ENCODE data around the gene KIF16B.

The KIF16B gene

DNA sequence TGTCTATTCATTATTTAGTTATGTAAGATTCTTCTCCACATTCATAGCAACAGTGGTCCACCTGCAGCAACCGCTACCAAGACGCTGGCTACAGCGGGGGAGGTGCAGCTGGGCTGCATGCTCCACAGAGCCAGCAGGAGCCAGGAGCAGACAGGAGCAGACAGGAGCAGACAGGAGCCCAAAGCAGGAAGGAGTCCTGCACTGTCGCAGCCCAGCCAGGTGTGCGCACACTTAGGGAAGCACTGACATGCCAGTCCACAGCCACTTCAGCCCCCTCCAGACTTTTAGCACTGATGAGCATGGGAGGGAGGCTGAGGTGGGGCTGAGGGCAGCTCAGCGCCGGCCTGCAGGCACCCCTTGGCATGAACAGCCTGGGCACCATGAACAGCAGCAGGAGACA, 19.6 kb downstream of the KIF16B start:
- no peaks in the 10 kb centered on the region for H3K4me1 ChIP-seq (ENCODE audit: control insufficient read depth, insufficient read depth, low read length)
- H3K27ac ChIP-seq (ENCODE audit: low read depth, low read length), result no peak overlapping the region
- H3K9me3 ChIP-seq (ENCODE audit: control insufficient read depth, insufficient read depth, low read length), result no peaks in the 10 kb centered on the region
- H3K9ac ChIP-seq (ENCODE audit: low read depth, low read length), result no peak overlapping the region
- no peak overlapping the region for H3K4me3 ChIP-seq (ENCODE audit: low read depth, low read length)
- H3K36me3 ChIP-seq (ENCODE audit: control insufficient read depth, insufficient read depth, low read length), result no peaks in the 10 kb centered on the region
- no peaks in the 10 kb centered on the region for H3K27me3 ChIP-seq (ENCODE audit: control insufficient read depth, insufficient read depth, low read length)

DNA sequence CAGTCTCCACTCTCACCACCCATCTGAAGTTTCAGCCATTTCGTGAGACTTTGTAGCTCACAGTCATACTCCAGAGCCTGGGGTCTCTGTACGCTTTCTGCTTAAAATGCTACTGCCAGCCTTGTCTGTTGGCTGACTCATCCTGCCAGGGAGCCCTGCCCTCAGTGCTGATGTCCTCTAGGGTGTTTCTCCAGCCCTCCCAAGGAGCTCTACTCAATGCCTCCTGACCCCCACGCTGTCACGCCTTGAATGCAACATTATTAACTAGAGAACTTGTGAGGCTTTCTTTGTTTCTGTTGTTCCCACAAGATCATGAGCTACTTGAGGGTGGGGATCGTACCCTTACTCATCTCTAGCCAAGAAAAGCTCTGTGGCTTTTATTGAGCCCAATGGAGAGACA, 20.1 kb downstream of the KIF16B start:
- Histone ChIP-seq H3K9ac (ENCODE audit: low read depth, low read length) (no peak overlapping the region), H3K4me1 (ENCODE audit: control insufficient read depth, insufficient read depth, low read length) (no peaks in the 10 kb centered on the region), H3K36me3 (ENCODE audit: control insufficient read depth, insufficient read depth, low read length) (no peaks in the 10 kb centered on the region), H3K27me3 (ENCODE audit: control insufficient read depth, insufficient read depth, low read length) (no peaks in the 10 kb centered on the region), H3K4me3 (ENCODE audit: low read depth, low read length) (no peak overlapping the region), H3K27ac (ENCODE audit: low read depth, low read length) (no peak overlapping the region), H3K9me3 (ENCODE audit: control insufficient read depth, insufficient read depth, low read length) (no peaks in the 10 kb centered on the region)

DNA sequence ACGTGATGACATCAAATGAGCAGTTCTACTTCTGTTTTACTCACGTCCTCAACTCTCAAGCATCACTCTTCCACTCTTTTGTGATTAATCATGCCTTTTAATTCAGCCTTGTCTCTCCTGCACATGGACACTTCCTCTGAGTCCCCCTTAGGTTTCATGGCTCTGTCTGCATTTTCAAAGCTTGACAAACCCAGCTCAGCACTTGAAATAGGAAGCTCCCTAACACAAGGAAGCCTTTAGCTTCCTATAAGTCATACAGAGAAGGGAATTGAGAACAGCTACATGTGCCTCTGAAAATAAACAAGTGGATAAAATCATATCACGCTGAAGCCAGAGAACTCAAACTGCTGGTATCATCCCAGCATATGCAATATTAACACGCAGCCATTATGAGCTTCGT, 21.2 kb downstream of the KIF16B start:
- no peak overlapping the region for H3K4me3 ChIP-seq (ENCODE audit: low read depth, low read length)
- no peak overlapping the region for H3K9ac ChIP-seq (ENCODE audit: low read depth, low read length)
- no peaks in the 10 kb centered on the region for H3K9me3 ChIP-seq (ENCODE audit: control insufficient read depth, insufficient read depth, low read length)
- no peaks in the 10 kb centered on the region for H3K36me3 ChIP-seq (ENCODE audit: control insufficient read depth, insufficient read depth, low read length)
- H3K27me3 ChIP-seq (ENCODE audit: control insufficient read depth, insufficient read depth, low read length), result no peaks in the 10 kb centered on the region
- H3K27ac ChIP-seq (ENCODE audit: low read depth, low read length), result no peak overlapping the region
- no peaks in the 10 kb centered on the region for H3K4me1 ChIP-seq (ENCODE audit: control insufficient read depth, insufficient read depth, low read length)

DNA sequence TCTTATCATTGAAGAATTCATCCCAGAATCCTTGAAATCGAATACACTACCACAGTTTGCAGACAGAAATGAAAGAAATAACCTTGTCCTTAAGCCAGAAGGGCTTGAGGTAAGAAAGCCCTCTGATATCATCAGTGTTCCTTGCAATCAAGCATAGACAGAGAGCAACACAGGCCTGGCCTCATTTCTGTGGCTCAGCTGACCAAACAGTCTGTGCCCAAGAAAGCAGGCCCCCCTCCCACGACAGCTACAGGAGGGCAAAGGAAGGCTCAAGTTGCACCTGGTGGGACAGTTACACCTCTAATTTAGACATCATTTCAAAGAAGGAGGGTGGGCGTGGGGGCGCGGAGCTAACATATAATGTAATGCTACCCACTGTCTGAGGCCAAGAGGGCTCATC, 21.6 kb downstream of the KIF16B start:
- no peak overlapping the region for H3K4me3 ChIP-seq (ENCODE audit: low read depth, low read length)
- no peaks in the 10 kb centered on the region for H3K27me3 ChIP-seq (ENCODE audit: control insufficient read depth, insufficient read depth, low read length)
- H3K9ac ChIP-seq (ENCODE audit: low read depth, low read length), result no peak overlapping the region
- no peak overlapping the region for H3K27ac ChIP-seq (ENCODE audit: low read depth, low read length)
- no peaks in the 10 kb centered on the region for H3K9me3 ChIP-seq (ENCODE audit: control insufficient read depth, insufficient read depth, low read length)
- H3K36me3 ChIP-seq (ENCODE audit: control insufficient read depth, insufficient read depth, low read length), result no peaks in the 10 kb centered on the region
- no peaks in the 10 kb centered on the region for H3K4me1 ChIP-seq (ENCODE audit: control insufficient read depth, insufficient read depth, low read length)

DNA sequence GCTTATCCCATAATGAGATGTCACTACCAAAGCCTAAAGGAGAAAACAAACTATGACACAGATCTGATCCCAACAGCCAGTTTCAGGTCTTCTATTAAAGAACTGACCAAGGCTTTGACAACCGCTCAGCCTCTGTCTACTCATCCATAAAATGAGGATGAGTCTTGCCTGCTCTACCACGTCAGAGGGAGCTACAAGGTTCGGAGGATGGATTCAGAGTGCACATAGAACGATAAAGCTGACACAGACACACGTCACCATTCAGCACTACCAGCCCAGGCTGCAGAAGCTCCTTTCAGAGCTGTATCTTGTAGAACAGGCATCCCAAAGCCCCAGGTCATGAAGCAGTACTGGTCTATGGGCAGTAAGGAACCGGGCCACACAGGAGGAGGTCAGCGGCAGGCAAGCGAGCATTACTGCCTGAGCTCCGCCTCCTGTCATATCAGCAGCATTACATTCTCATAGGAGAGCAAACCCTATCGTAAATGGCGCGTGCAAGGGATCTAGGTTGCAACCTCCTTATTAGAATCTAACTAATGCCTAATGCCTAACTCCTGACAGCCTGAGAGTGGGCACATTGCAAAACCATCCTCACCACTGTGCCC, 25.1 kb downstream of the KIF16B start:
- no peaks in the 10 kb centered on the region for H3K4me1 ChIP-seq (ENCODE audit: control insufficient read depth, insufficient read depth, low read length)
- no peaks in the 10 kb centered on the region for H3K36me3 ChIP-seq (ENCODE audit: control insufficient read depth, insufficient read depth, low read length)
- no peak overlapping the region for H3K9ac ChIP-seq (ENCODE audit: low read depth, low read length)
- H3K27ac ChIP-seq (ENCODE audit: low read depth, low read length), result no peak overlapping the region
- no peaks in the 10 kb centered on the region for H3K9me3 ChIP-seq (ENCODE audit: control insufficient read depth, insufficient read depth, low read length)
- H3K27me3 ChIP-seq (ENCODE audit: control insufficient read depth, insufficient read depth, low read length), result no peaks in the 10 kb centered on the region
- no peak overlapping the region for H3K4me3 ChIP-seq (ENCODE audit: low read depth, low read length)

DNA sequence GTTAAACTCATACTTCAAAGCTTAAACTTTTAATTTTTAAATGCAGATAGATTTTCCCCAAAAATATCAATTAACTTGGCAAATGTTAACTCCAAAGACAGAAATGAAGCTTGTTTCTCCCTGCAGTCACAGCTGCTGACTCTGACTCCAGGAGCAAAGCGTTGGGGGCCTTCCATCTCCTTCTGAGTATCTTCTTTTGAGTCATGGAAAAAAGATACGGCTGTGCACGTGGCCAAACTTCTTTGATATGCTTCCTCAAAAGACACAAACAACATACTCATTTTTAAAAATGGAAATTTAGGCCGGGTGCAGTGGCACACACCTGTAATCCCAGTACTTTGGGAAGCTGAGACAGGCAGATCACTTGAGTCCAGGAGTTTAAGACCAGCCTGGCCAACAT, 28.3 kb downstream of the KIF16B start:
- no peak overlapping the region for H3K4me3 ChIP-seq (ENCODE audit: low read depth, low read length)
- no peaks in the 10 kb centered on the region for H3K27me3 ChIP-seq (ENCODE audit: control insufficient read depth, insufficient read depth, low read length)
- no peak overlapping the region for H3K9ac ChIP-seq (ENCODE audit: low read depth, low read length)
- no peaks in the 10 kb centered on the region for H3K36me3 ChIP-seq (ENCODE audit: control insufficient read depth, insufficient read depth, low read length)
- H3K9me3 ChIP-seq (ENCODE audit: control insufficient read depth, insufficient read depth, low read length), result no peaks in the 10 kb centered on the region
- no peak overlapping the region for H3K27ac ChIP-seq (ENCODE audit: low read depth, low read length)
- no peaks in the 10 kb centered on the region for H3K4me1 ChIP-seq (ENCODE audit: control insufficient read depth, insufficient read depth, low read length)

DNA sequence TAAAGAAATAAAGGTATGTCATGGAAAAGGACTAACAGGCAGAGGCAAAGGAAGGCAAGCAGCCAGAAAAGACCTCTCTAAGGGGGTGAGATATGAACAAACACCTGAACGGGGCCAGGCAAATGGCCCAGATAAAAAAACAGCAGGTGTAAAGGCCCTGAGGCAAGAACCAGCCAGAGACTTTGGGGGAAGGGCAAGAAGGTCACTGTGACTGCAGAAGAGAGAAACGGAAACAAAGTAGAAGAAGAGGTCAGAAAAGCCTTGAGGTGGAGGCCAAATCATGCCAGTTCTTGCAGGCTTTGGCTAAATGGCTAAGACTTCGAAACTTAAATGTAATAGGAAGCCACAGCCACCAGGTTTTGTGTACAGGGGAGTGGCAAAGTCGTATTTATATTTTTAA, 30.8 kb downstream of the KIF16B start:
- H3K27ac ChIP-seq (ENCODE audit: low read depth, low read length), result no peak overlapping the region
- H3K9ac ChIP-seq (ENCODE audit: low read depth, low read length), result no peak overlapping the region
- no peak overlapping the region for H3K4me3 ChIP-seq (ENCODE audit: low read depth, low read length)
- H3K4me1 ChIP-seq (ENCODE audit: control insufficient read depth, insufficient read depth, low read length), result peaks cover 2% of the 10 kb centered on the region; the same call in 1 of the 2 replicates
- H3K27me3 ChIP-seq (ENCODE audit: control insufficient read depth, insufficient read depth, low read length), result no peaks in the 10 kb centered on the region
- no peaks in the 10 kb centered on the region for H3K36me3 ChIP-seq (ENCODE audit: control insufficient read depth, insufficient read depth, low read length)
- H3K9me3 ChIP-seq (ENCODE audit: control insufficient read depth, insufficient read depth, low read length), result no peaks in the 10 kb centered on the region

DNA sequence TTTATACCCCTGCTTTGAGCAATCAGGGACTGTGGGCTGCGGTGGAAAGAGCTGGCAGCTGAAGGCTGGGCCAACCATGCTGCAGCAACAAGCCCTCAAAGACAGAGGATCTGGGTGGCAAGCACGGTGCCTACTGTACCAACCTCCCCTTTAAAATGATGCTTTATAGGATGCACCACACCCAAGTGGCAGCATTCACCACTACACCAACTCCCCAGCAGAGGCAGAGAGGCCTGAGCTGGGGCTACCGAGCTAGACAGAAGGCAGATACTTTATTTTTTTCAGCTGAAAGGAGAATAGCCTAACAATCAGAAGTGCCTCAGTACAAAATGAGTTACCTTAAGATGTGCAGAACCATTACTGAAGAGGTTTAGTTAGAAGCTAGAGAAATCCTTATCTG, 31.4 kb downstream of the KIF16B start:
- Histone ChIP-seq H3K27me3 (ENCODE audit: control insufficient read depth, insufficient read depth, low read length) (no peaks in the 10 kb centered on the region), H3K27ac (ENCODE audit: low read depth, low read length) (no peak overlapping the region), H3K9me3 (ENCODE audit: control insufficient read depth, insufficient read depth, low read length) (no peaks in the 10 kb centered on the region), H3K9ac (ENCODE audit: low read depth, low read length) (no peak overlapping the region), H3K36me3 (ENCODE audit: control insufficient read depth, insufficient read depth, low read length) (no peaks in the 10 kb centered on the region), H3K4me1 (ENCODE audit: control insufficient read depth, insufficient read depth, low read length) (peaks cover 2% of the 10 kb centered on the region; the same call in 1 of the 2 replicates), H3K4me3 (ENCODE audit: low read depth, low read length) (no peak overlapping the region)

DNA sequence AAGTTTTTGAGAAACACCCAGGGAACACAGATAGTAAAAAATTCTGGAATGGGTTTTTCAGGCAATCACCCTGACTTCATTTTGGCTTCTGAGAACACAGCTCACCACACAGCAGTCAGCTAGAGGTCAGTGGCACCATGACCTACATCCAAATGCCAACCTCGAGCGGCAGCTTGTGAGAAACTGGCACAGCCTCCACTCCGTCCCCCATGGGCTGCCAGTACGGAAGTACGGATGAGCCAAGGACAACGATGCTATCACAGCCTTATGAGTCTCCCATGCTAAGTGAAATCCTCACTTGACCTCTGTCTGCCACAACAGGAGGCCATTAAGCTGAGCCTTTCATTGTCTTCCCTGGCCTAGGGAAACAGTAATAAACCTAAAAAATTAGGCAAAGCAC, 32.0 kb downstream of the KIF16B start:
- no peaks in the 10 kb centered on the region for H3K36me3 ChIP-seq (ENCODE audit: control insufficient read depth, insufficient read depth, low read length)
- no peak overlapping the region for H3K27ac ChIP-seq (ENCODE audit: low read depth, low read length)
- no peaks in the 10 kb centered on the region for H3K27me3 ChIP-seq (ENCODE audit: control insufficient read depth, insufficient read depth, low read length)
- H3K4me1 ChIP-seq (ENCODE audit: control insufficient read depth, insufficient read depth, low read length), result peaks cover 2% of the 10 kb centered on the region; the same call in 1 of the 2 replicates
- no peak overlapping the region for H3K9ac ChIP-seq (ENCODE audit: low read depth, low read length)
- H3K9me3 ChIP-seq (ENCODE audit: control insufficient read depth, insufficient read depth, low read length), result no peaks in the 10 kb centered on the region
- H3K4me3 ChIP-seq (ENCODE audit: low read depth, low read length), result no peak overlapping the region

DNA sequence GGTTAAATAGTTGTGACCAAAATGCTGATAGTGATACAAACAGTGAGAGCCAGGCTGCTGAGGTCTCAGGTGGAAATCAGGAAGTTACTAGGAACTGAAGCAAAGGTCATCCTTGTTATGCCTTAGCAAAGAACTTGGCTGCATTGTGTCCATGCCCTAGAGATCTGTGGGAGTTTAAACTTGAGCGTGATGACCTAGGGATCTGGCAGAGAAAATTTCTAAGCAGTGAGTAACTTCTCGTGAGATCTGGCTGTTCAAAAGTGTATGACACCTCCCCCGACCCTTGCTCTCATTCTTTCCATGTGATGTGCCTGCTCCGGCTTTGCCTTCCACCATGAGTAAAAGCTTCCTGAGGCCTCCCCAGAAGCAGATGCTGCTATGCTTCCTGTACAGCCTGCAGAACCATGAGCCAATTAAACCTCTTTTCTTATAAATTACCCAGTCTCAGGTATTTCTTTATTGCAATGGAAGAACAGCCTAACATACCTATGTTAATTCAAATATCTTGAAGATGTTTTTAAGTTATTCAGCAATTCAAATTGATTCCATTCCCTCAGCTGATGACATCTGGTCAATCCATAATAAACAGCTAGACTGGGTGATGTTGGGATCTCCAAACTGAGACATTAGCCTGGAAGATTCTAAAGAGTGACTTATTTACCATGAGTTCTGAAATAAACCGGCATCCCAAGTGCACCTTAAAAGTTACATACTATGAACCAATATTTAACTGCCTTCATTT, 33.8 kb downstream of the KIF16B start:
- Histone ChIP-seq H3K9me3 (ENCODE audit: control insufficient read depth, insufficient read depth, low read length) (no peaks in the 10 kb centered on the region), H3K27me3 (ENCODE audit: control insufficient read depth, insufficient read depth, low read length) (no peaks in the 10 kb centered on the region), H3K27ac (ENCODE audit: low read depth, low read length) (no peak overlapping the region), H3K4me3 (ENCODE audit: low read depth, low read length) (no peak overlapping the region), H3K36me3 (ENCODE audit: control insufficient read depth, insufficient read depth, low read length) (no peaks in the 10 kb centered on the region), H3K4me1 (ENCODE audit: control insufficient read depth, insufficient read depth, low read length) (peaks cover 2% of the 10 kb centered on the region; the same call in 1 of the 2 replicates), H3K9ac (ENCODE audit: low read depth, low read length) (no peak overlapping the region)

DNA sequence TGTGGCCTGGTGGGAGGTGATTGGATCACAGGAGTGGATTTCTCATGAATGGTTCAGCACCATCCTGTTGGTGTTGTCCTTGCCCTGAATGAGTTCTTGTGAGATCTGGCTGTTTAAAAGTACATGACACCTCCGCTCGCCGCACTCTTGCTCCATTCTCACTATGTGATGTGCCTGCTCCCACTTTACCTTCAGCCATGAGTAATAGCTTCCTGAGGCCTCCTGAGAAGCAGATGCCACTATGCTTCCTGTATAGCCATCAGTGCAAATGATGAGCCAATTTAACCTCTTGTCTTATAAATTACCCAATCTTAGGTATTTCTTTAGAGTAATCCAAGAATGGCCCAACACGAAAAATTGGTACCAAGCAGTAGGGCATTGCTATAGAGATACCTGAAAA, 34.5 kb downstream of the KIF16B start:
- Histone ChIP-seq H3K4me1 (ENCODE audit: control insufficient read depth, insufficient read depth, low read length) (peaks cover 2% of the 10 kb centered on the region; the same call in 1 of the 2 replicates), H3K27me3 (ENCODE audit: control insufficient read depth, insufficient read depth, low read length) (no peaks in the 10 kb centered on the region), H3K36me3 (ENCODE audit: control insufficient read depth, insufficient read depth, low read length) (no peaks in the 10 kb centered on the region), H3K4me3 (ENCODE audit: low read depth, low read length) (no peak overlapping the region), H3K9me3 (ENCODE audit: control insufficient read depth, insufficient read depth, low read length) (no peaks in the 10 kb centered on the region), H3K9ac (ENCODE audit: low read depth, low read length) (no peak overlapping the region), H3K27ac (ENCODE audit: low read depth, low read length) (no peak overlapping the region)
